ENCODE data around the gene ELOVL5. TPM values are rescaled to one million over a fixed set of nuclear protein-coding genes. Genes with fewer than 3 reads are reported as not detected.

Gene ELOVL5
- total RNA-seq, 3 donors from 2014 or later (not counting 1 experiment from before 2014, with no cell fraction given) = 72.1 to 99.5 (median 73.7) TPM

DNA sequence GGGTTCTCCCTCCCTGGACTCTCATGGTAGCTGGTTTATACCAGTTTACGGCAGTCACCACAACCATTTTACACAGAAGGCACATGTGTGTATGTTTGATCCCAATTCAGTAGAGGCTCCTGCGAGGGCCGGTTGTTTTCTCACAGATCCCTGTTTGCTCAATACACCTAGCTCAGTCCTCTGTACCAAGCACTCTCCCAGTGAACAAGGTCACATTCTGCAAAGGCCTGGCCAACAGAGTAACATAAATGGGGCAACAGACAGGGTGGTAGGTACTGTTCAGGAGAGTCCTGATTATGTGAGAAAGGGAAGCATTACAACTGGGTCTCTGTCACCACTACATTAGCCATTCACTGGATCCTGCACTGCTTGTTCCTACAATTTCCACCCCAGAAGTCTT lies 84.4 kb downstream of the ELOVL5 start:
- TF ChIP-seq, protein P1, sequence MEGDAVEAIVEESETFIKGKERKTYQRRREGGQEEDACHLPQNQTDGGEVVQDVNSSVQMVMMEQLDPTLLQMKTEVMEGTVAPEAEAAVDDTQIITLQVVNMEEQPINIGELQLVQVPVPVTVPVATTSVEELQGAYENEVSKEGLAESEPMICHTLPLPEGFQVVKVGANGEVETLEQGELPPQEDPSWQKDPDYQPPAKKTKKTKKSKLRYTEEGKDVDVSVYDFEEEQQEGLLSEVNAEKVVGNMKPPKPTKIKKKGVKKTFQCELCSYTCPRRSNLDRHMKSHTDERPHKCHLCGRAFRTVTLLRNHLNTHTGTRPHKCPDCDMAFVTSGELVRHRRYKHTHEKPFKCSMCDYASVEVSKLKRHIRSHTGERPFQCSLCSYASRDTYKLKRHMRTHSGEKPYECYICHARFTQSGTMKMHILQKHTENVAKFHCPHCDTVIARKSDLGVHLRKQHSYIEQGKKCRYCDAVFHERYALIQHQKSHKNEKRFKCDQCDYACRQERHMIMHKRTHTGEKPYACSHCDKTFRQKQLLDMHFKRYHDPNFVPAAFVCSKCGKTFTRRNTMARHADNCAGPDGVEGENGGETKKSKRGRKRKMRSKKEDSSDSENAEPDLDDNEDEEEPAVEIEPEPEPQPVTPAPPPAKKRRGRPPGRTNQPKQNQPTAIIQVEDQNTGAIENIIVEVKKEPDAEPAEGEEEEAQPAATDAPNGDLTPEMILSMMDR (IDR thresholded peaks at IDR 0.05) = no peak
- 91% methylated on average over 3 of the region's 3 CpGs for WGBS (ENCODE audit: insufficient coverage)
- H3K27me3 ChIP-seq (ENCODE audit: control insufficient read depth, insufficient read depth, low read length) = no peaks in the 10 kb centered on the region
- ATAC-seq = no peak
- peaks cover 2% of the 10 kb centered on the region for H3K4me1 ChIP-seq (ENCODE audit: control insufficient read depth, insufficient read depth, low read length)
- peaks cover 13 to 18% of the 10 kb centered on the region in 2 donors for H3K4me1 Mint-ChIP-seq
- no peaks in the 10 kb centered on the region for H3K9me3 Mint-ChIP-seq
- DNase-seq = no peak
- H3K27ac Mint-ChIP-seq = peak overlapping the region; percentile 17
- peaks cover 26% of the 10 kb centered on the region for H3K36me3 Mint-ChIP-seq
- intact Hi-C loops (cut with micrococcal nuclease) = no loop called here
- H3K9me3 ChIP-seq (ENCODE audit: control insufficient read depth, insufficient read depth, low read length) = no peaks in the 10 kb centered on the region
- no peak overlapping the region for H3K4me3 Mint-ChIP-seq
- no peak overlapping the region for H3K4me3 ChIP-seq (ENCODE audit: low read length)
- H3K36me3 ChIP-seq (ENCODE audit: control insufficient read depth, insufficient read depth, low read length) = peaks cover 72% of the 10 kb centered on the region
- no peak overlapping the region for H3K27ac ChIP-seq (ENCODE audit: low read length)
- H3K27me3 Mint-ChIP-seq (ENCODE audit: low read depth in 2 of 2) = no peaks in the 10 kb centered on the region

DNA sequence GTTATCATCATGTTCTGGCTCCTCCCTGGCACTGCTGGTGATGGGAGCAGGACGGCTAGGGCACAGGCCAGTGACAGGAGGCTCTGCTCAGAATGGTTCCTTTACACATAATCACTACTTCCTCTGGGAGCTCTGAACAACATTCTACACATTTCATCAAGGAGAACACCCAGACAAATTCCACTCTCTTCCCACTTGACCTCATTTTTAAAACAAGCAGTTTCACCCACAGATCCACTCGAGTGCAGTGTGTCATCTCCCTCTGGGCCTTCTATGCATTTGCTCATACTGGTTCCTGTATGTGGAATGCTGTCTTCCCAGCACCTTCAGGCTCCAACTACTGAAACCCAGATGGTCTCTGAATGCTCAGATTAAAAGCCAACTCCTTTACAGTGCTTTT lies 84.8 kb downstream of the ELOVL5 start:
- ATAC-seq (no peak), DNase-seq (no peak)
- H3K27me3 Mint-ChIP-seq (ENCODE audit: low read depth in 2 of 2) = no peaks in the 10 kb centered on the region
- peaks cover 75% of the 10 kb centered on the region for H3K36me3 ChIP-seq (ENCODE audit: control insufficient read depth, insufficient read depth, low read length)
- no peak overlapping the region for H3K27ac ChIP-seq (ENCODE audit: low read length)
- TF ChIP-seq, protein P1 (IDR thresholded peaks at IDR 0.05) = no peak
- 88% methylated on average over 2 of the region's 2 CpGs for WGBS (ENCODE audit: insufficient coverage)
- no peak overlapping the region for H3K4me3 Mint-ChIP-seq
- peak overlapping the region; percentile 17 for H3K27ac Mint-ChIP-seq
- no peaks in the 10 kb centered on the region for H3K9me3 ChIP-seq (ENCODE audit: control insufficient read depth, insufficient read depth, low read length)
- no peaks in the 10 kb centered on the region for H3K9me3 Mint-ChIP-seq
- peaks cover 26% of the 10 kb centered on the region for H3K36me3 Mint-ChIP-seq
- H3K4me1 ChIP-seq (ENCODE audit: control insufficient read depth, insufficient read depth, low read length) = peaks cover 2% of the 10 kb centered on the region
- no peak overlapping the region for H3K4me3 ChIP-seq (ENCODE audit: low read length)
- intact Hi-C loops (cut with micrococcal nuclease) = no loop called here
- no peaks in the 10 kb centered on the region for H3K27me3 ChIP-seq (ENCODE audit: control insufficient read depth, insufficient read depth, low read length)
- peaks cover 13 to 18% of the 10 kb centered on the region in 2 donors for H3K4me1 Mint-ChIP-seq

DNA sequence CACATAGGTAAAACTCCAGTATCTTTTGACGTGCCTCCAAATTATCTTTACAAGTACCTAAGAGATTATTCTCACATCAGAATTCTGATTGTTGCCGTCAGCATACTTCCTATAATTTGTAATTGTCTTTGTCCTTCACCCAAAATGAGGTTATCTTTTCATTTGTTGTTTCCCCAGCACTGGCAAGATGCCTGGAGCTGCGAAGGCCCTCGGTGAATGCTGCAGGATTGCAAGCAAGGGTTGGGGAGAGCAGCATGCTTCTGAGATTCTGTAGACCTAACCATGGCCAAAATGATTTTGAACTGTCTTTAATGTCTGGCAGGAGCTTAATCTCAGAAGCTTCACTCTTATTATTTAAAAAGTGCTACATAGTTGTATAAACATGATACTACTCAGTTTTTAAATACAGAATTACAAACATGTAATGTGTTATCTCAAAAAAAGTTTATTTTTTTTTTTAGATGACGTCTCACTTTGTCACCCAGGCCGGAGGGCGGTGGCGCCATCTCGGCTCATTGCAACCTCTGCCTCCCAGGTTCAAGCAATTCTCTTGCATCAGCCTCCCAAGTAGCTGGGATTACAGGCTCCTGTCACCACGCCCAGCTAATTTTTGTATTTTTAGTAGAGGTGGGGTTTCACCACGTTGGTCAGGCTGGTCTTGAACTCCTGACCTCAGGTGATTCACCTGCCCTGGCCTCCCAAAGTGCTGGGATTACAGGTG lies 88.7 kb downstream of the ELOVL5 start:
- WGBS (ENCODE audit: insufficient coverage) = 97% methylated on average over 10 of the region's 11 CpGs
- H3K4me3 Mint-ChIP-seq = no peak overlapping the region
- ATAC-seq = no peak
- no peaks in the 10 kb centered on the region for H3K9me3 Mint-ChIP-seq
- H3K4me1 Mint-ChIP-seq = peaks cover 7 to 16% of the 10 kb centered on the region in 2 donors
- H3K4me3 ChIP-seq (ENCODE audit: low read length) = no peak overlapping the region
- intact Hi-C loops (cut with micrococcal nuclease) = no loop called here
- no peak overlapping the region for H3K27ac ChIP-seq (ENCODE audit: low read length)
- peaks cover 16% of the 10 kb centered on the region for H3K36me3 Mint-ChIP-seq
- H3K36me3 ChIP-seq (ENCODE audit: control insufficient read depth, insufficient read depth, low read length) = peaks cover 45% of the 10 kb centered on the region
- H3K27me3 Mint-ChIP-seq (ENCODE audit: low read depth in 2 of 2) = no peaks in the 10 kb centered on the region
- no peaks in the 10 kb centered on the region for H3K4me1 ChIP-seq (ENCODE audit: control insufficient read depth, insufficient read depth, low read length)
- H3K27me3 ChIP-seq (ENCODE audit: control insufficient read depth, insufficient read depth, low read length) = no peaks in the 10 kb centered on the region
- no peak overlapping the region for H3K27ac Mint-ChIP-seq
- H3K9me3 ChIP-seq (ENCODE audit: control insufficient read depth, insufficient read depth, low read length) = no peaks in the 10 kb centered on the region
- TF ChIP-seq, protein P1 (IDR thresholded peaks at IDR 0.05) = no peak
- no peak for DNase-seq

DNA sequence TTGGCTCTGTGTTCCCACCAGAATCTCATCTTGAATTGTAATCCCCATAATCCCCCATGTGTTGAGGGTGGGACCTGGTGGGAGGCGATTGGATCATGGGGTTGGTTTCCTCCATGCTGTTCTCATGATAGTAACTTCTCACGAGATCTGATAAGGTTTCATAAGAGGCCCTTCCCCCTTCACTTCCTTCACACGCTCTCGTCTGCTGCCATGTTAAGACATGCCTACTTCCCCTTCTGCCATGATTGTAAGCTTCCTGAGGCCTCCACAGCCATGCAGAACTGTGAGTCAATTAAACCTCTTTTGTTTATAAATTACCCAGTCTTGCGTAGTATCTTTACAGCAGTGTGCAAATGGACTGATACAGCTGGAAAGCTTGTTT lies 90.0 kb downstream of the ELOVL5 start:
- intact Hi-C loops (cut with micrococcal nuclease) = no loop called here
- H3K4me3 Mint-ChIP-seq = no peak overlapping the region
- Histone ChIP-seq H3K27ac (ENCODE audit: low read length) (no peak overlapping the region), H3K9me3 (ENCODE audit: control insufficient read depth, insufficient read depth, low read length) (no peaks in the 10 kb centered on the region), H3K4me1 (ENCODE audit: control insufficient read depth, insufficient read depth, low read length) (no peaks in the 10 kb centered on the region), H3K36me3 (ENCODE audit: control insufficient read depth, insufficient read depth, low read length) (peaks cover 34% of the 10 kb centered on the region), H3K27me3 (ENCODE audit: control insufficient read depth, insufficient read depth, low read length) (no peaks in the 10 kb centered on the region), H3K4me3 (ENCODE audit: low read length) (no peak overlapping the region)
- ATAC-seq = no peak
- WGBS (ENCODE audit: insufficient coverage) = 80% methylated on average over 4 of the region's 5 CpGs
- no peak overlapping the region for H3K27ac Mint-ChIP-seq
- DNase-seq = no peak
- TF ChIP-seq, protein P1 (IDR thresholded peaks at IDR 0.05) = no peak
- H3K27me3 Mint-ChIP-seq (ENCODE audit: low read depth in 2 of 2) = no peaks in the 10 kb centered on the region
- H3K36me3 Mint-ChIP-seq = peaks cover 16% of the 10 kb centered on the region
- peaks cover 0 to 6% of the 10 kb centered on the region in 2 donors for H3K4me1 Mint-ChIP-seq
- H3K9me3 Mint-ChIP-seq = no peaks in the 10 kb centered on the region
